ENCODE data around the gene ITSN1. TPM values are rescaled to one million over a fixed set of nuclear protein-coding genes. Genes with fewer than 3 reads are reported as not detected.

The ITSN1 gene
- total RNA-seq, 1 experiment from 2014 or later: 10.9 TPM

DNA sequence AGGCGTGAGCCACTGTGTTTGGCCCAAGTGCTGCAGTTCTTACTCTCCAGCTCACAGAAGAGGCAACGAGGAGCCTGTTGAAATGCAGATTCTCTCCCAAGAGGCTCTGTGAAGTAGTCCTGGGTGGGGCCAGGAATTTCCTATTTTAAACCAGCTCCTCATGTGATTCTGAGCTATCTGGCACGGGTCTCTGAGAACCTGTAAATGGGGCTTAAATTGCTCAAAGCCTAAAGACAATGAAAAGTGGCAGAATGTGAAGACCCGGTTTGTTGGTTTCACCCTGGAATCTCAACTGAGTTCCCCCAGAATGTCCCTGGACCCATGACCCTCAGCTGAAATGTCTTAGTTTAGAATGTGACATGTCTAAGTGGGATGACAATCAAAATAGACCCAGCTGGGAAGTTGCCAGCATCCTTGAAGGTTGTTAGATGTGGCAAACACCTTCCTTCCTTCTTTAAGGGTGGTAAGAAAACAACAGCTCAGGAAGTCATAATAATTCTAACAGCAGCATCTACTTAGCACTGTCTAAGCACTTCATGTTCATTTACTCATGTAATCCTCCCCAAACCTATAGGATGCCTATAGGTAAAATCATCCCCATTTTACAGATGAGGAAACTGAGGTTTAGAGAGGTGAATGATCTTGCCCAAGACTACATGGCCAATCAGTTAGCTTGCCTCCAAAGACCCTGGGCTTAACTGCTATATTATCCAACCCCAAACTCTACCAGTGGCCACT lies 294.2 kb downstream of the ITSN1 start:
- in situ Hi-C loops (cut with HindIII; ENCODE audit: low pct_unique_long_range_greater_than_20kb, low sequenced_read_pairs): no loop called here
- peak; percentile 9 for DNase-seq (ENCODE audit: low read depth, low spot score)

GRCh38 chr21:33937146-33937545 lies 294.8 kb downstream of the ITSN1 start:
- in situ Hi-C loops (cut with HindIII; ENCODE audit: low pct_unique_long_range_greater_than_20kb, low sequenced_read_pairs): no loop called here
- DNase-seq (ENCODE audit: low read depth, low spot score): no peak

DNA sequence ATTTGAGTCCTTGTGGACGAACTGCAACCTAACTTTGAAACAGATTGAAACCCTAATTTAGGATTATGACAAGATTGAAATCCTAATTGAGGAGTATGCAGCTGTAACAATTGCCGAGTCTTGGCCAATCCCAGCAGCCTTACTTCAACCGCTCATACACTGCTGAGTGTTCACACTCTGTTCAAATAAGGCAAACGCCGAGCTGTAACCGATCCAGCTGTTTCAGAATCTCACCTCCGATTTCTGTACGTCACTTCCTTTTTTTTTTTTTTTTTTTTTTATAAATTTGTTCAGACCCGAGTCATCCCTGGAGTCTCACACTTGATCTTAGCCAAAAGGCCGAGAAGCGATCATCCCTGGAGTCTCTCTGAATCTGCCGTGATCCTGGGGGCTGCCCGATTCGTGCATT lies 295.6 kb downstream of the ITSN1 start:
- in situ Hi-C loops (cut with HindIII; ENCODE audit: low pct_unique_long_range_greater_than_20kb, low sequenced_read_pairs): no loop called here
- no peak for DNase-seq (ENCODE audit: low read depth, low spot score)

DNA sequence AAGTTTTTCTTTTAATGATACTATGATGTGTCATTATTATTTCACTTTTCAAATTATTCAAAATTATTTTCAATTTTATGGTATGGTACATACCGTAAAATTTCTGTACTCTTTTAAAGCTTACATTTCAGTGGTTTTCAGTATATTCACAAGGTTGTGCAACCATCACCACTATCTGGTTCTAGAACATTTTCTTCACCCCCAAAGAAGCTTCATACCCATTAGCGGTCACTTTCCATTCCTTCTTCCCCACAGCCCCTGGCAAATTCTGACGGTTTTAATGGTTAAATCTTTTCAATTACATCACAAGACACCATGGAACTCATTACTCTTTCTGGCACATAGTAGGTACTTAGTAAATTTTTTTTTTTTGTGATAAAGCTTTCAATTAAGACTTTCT lies 296.1 kb downstream of the ITSN1 start:
- no peak for DNase-seq (ENCODE audit: low read depth, low spot score)
- in situ Hi-C loops (cut with HindIII; ENCODE audit: low pct_unique_long_range_greater_than_20kb, low sequenced_read_pairs): no loop called here

DNA sequence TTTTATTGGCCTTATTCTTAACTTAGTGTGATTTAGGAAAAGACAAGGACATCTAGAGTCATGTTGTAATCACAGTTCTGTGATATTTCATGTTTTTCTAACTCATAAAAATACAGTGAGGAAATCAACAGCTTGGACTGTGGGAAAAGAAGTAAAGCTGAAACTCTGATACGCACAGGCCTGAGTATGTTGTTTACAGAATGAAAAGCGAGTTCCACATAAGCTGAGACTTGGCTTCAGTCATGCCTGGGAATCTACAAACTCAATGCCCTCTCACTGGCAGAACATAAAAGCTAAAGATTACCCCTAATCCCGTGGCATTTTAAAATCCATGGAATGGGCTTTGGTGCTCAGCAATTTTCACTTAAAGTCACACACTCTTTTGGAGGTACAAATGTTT lies 296.9 kb downstream of the ITSN1 start:
- in situ Hi-C loops (cut with HindIII; ENCODE audit: low pct_unique_long_range_greater_than_20kb, low sequenced_read_pairs): no loop called here
- no peak for DNase-seq (ENCODE audit: low read depth, low spot score)

GRCh38 chr21:33940164-33940880 lies 298.0 kb downstream of the ITSN1 start:
- DNase-seq (ENCODE audit: low read depth, low spot score): no peak
- in situ Hi-C loops (cut with HindIII; ENCODE audit: low pct_unique_long_range_greater_than_20kb, low sequenced_read_pairs): no loop called here

- no peak for DNase-seq (ENCODE audit: low read depth, low spot score)
- in situ Hi-C loops (cut with HindIII; ENCODE audit: low pct_unique_long_range_greater_than_20kb, low sequenced_read_pairs): no loop called here
These were observed 298.6 kb downstream of the ITSN1 start for GRCh38 chr21:33940881-33941245.

- in situ Hi-C loops (cut with HindIII; ENCODE audit: low pct_unique_long_range_greater_than_20kb, low sequenced_read_pairs): no loop called here
These were observed 300.1 kb downstream of the ITSN1 start for GRCh38 chr21:33942426-33942825.

GRCh38 chr21:33943293-33943692 lies 301.0 kb downstream of the ITSN1 start:
- in situ Hi-C loops (cut with HindIII; ENCODE audit: low pct_unique_long_range_greater_than_20kb, low sequenced_read_pairs): no loop called here
- no peak for DNase-seq (ENCODE audit: low read depth, low spot score)

More at GRCh38 chr21:33942426-33942825, 300.1 kb downstream of the ITSN1 start:
- no peak for DNase-seq (ENCODE audit: low read depth, low spot score)

DNA sequence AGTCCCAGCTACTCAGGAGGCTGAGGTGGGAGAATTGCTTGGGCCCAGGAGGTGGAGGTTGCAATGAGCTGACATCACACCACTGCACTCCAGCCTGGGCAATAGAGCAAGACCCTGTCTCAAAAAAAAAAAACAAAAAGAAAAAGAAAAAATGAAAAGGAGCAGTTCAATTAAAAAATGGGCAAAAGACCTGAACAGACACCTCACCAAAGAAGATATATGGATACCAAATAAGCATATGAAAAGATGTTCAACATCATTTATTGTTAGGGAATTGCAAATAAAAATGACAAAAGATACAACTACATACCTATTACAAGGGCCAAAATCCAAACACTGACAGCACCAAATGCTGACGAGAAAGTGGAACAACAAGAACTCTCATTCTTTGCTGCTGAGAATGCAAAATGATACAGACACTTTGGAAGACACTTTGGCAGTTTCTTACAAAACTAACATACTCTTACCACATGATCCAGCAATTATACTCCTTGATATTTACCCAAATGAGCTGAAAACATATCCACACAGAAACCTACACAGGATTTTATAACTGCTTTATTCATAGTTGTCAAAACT lies 302.0 kb downstream of the ITSN1 start:
- in situ Hi-C loops (cut with HindIII; ENCODE audit: low pct_unique_long_range_greater_than_20kb, low sequenced_read_pairs): no loop called here
- no peak for DNase-seq (ENCODE audit: low read depth, low spot score)

GRCh38 chr21:33945652-33946270 lies 303.5 kb downstream of the ITSN1 start:
- DNase-seq (ENCODE audit: low read depth, low spot score): no peak
- in situ Hi-C loops (cut with HindIII; ENCODE audit: low pct_unique_long_range_greater_than_20kb, low sequenced_read_pairs): no loop called here

DNA sequence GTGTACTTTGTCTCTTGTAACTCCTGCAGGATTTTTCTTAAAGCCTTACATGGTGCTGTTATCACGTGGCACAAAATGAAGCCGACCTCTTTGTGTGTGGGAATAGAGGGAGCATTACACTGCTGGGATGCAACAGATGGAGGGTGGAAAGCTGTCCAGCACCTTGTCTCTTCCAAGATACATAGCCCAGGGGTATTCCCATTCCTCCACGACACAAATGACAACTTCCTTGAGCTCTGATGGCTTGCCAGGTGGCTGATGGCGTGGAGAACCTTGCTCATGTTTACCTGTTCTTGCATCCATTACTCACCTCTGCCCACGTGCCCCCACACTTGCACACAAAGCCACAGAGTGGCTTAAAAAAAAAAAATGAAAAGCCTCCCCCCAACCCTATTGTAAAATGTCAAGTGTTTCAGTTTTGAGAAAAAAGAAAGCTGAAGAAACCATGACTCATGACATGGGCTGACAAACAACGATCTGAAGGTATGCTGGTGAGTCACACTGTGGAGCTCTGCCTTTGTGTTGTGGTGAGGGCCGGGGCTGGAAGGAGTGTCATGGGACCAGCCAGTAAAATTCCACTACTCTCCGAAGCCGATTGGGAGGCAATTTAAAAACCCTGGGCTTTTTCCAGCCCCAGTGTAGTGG lies 305.3 kb downstream of the ITSN1 start:
- in situ Hi-C loops (cut with HindIII; ENCODE audit: low pct_unique_long_range_greater_than_20kb, low sequenced_read_pairs): no loop called here
- peak; percentile 92 for DNase-seq (ENCODE audit: low read depth, low spot score)

DNA sequence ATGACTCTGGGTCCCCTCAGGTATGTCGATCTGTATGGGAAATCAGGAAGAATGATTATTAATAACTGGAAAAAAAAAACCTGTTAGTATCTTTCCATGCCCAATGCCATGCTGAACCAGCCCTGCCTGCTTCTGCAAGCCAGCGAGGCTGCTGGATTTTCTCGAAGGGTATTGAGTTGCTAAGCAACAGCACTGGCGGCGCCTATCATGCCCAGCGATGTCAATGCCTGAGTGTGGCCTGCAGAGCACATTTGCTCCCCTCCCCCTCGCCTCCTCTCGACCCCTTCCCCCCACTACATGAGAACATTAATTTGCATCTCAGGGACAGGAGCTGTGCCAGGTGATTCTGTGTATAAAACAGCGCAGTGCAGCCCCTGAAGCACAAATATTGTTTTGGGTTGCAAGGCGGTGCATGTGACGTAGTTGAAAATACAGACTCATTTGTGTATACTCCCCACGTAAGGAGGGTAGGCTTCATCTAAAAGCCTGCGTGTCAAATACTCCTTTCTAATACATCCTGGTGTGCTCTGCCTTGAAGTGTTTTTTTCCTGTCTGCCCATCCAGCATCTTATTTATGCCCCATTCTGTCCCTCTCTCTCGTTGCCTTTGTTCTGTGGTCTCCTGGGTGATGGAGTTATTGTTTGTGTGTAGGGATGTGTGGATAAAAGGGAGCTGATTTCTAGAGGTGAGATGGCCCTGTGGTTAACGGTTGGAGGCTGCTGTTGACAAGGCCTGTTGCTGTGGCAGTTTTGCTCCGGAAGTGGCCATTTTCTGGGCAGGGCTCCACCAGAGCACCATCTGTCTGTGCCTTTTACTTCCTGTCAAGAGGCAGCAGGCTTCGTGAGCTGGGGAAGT lies 306.0 kb downstream of the ITSN1 start:
- DNase-seq (ENCODE audit: low read depth, low spot score): peak; percentile 71
- in situ Hi-C loops (cut with HindIII; ENCODE audit: low pct_unique_long_range_greater_than_20kb, low sequenced_read_pairs): no loop called here

DNA sequence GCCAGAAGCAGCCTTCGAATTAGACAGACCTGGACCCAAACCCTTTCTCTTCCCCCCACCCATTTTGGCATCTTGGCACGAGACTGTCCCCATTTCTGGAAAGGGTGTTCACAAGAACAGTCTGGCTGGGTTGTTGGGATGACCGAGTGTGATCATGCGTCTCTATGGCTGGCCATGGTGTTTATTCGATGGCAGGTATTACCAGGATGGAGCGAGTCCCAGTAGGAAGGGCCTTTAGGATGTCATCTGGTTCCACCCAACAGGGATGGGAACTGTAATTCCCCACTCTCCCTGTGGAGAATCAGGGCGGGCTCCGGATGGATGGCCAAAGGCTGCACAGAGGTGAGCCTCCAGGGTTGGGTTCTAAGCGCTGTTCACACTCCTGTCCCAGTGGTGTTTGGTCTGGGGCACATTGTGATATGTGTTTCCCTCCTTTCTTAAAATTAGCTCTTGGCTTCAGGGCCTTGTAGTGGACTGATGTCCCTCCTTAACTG lies 306.7 kb downstream of the ITSN1 start:
- no peak for DNase-seq (ENCODE audit: low read depth, low spot score)
- in situ Hi-C loops (cut with HindIII; ENCODE audit: low pct_unique_long_range_greater_than_20kb, low sequenced_read_pairs): no loop called here

All from SK-MEL-5 (cell line).